ENCODE data around the gene TUBG2. TPM values are rescaled to one million over a fixed set of nuclear protein-coding genes. Genes with fewer than 3 reads are reported as not detected.

Gene TUBG2
- polyA plus RNA-seq, 1 donor (not counting 4 experiments of a cell fraction or from before 2014, with no cell fraction given), result 14.5 TPM

GRCh38 chr17:42704837-42705494 is 45.9 kb downstream of the TUBG2 start:
- dilution Hi-C loops (cut with MboI; ENCODE audit: extremely low pct_ligation_motif_present, low sequenced_read_pairs), result no loop called here
- peaks cover 34 to 52% of the 10 kb centered on the region in 2 experiments for H3K36me3 ChIP-seq (ENCODE audit: control insufficient read depth in 2 of 2, extremely low read depth in 1 of 2, insufficient read depth in 2 of 2, low read length in 2 of 2)
- no peaks in the 10 kb centered on the region for H3K9me3 ChIP-seq (ENCODE audit: control insufficient read depth, low read depth, low read length)
- H3K4me3 ChIP-seq (ENCODE audit: control insufficient read depth in 2 of 3, extremely low read depth in 1 of 3, insufficient read depth in 2 of 3, low read depth in 1 of 3, low read length in 3 of 3), result no peak overlapping the region
- H3K4me1 ChIP-seq (ENCODE audit: control insufficient read depth, extremely low read depth, insufficient read depth, low read length), result no peaks in the 10 kb centered on the region
- H3K27me3 ChIP-seq (ENCODE audit: control insufficient read depth, extremely low read depth, insufficient read depth, low read length), result no peaks in the 10 kb centered on the region
- TF ChIP-seq CTCF (optimal IDR thresholded peaks at IDR 0.05 in 1 of 3, IDR thresholded peaks at IDR 0.05 in 1 of 3, conservative IDR thresholded peaks at IDR 0.05 in 1 of 3; ENCODE audit: extremely low read depth in 1 of 3, insufficient read depth in 2 of 3, low read length in 3 of 3), result no peak
- no peak for TF ChIP-seq EZH2 (IDR thresholded peaks at IDR 0.05; ENCODE audit: low read length)
- H3K27ac ChIP-seq (ENCODE audit: control insufficient read depth, insufficient read depth, low read length), result no peak overlapping the region
- no peaks in the 10 kb centered on the region for H4K20me1 ChIP-seq (ENCODE audit: control insufficient read depth, extremely low read depth, insufficient read depth, low read length)
- no peak overlapping the region for H3K4me2 ChIP-seq (ENCODE audit: control insufficient read depth, extremely low read depth, insufficient read depth, low read depth, low read length)
- no peaks in the 10 kb centered on the region for H3K9me1 ChIP-seq (ENCODE audit: control insufficient read depth, extremely low read depth, insufficient read depth, low read length)
- FAIRE-seq (no peak), DNase-seq (ENCODE audit: low read depth, low spot score) (no peak)
- no peak overlapping the region for H3K9ac ChIP-seq (ENCODE audit: control insufficient read depth, extremely low read depth, insufficient read depth, low read length)
- no peak overlapping the region for H2AFZ ChIP-seq (ENCODE audit: control insufficient read depth, low read length)
- H3K79me2 ChIP-seq (ENCODE audit: control insufficient read depth, insufficient read depth, low read length), result no peaks in the 10 kb centered on the region

GRCh38 chr17:42706732-42707131 is 47.6 kb downstream of the TUBG2 start:
- Histone ChIP-seq H3K27me3 (ENCODE audit: control insufficient read depth, extremely low read depth, insufficient read depth, low read length) (no peaks in the 10 kb centered on the region), H3K36me3 (ENCODE audit: control insufficient read depth in 2 of 2, extremely low read depth in 1 of 2, insufficient read depth in 2 of 2, low read length in 2 of 2) (peaks cover 39 to 53% of the 10 kb centered on the region in 2 experiments), H3K4me2 (ENCODE audit: control insufficient read depth, extremely low read depth, insufficient read depth, low read depth, low read length) (no peak overlapping the region), H3K9me3 (ENCODE audit: control insufficient read depth, low read depth, low read length) (no peaks in the 10 kb centered on the region), H3K27ac (ENCODE audit: control insufficient read depth, insufficient read depth, low read length) (no peak overlapping the region), H4K20me1 (ENCODE audit: control insufficient read depth, extremely low read depth, insufficient read depth, low read length) (no peaks in the 10 kb centered on the region), H3K4me1 (ENCODE audit: control insufficient read depth, extremely low read depth, insufficient read depth, low read length) (no peaks in the 10 kb centered on the region), H3K9me1 (ENCODE audit: control insufficient read depth, extremely low read depth, insufficient read depth, low read length) (no peaks in the 10 kb centered on the region), H3K79me2 (ENCODE audit: control insufficient read depth, insufficient read depth, low read length) (no peaks in the 10 kb centered on the region), H3K4me3 (ENCODE audit: control insufficient read depth in 2 of 3, extremely low read depth in 1 of 3, insufficient read depth in 2 of 3, low read depth in 1 of 3, low read length in 3 of 3) (no peak overlapping the region), H2AFZ (ENCODE audit: control insufficient read depth, low read length) (no peak overlapping the region), H3K9ac (ENCODE audit: control insufficient read depth, extremely low read depth, insufficient read depth, low read length) (no peak overlapping the region)
- no peak for FAIRE-seq
- no peak for DNase-seq (ENCODE audit: low read depth, low spot score)
- dilution Hi-C loops (cut with MboI; ENCODE audit: extremely low pct_ligation_motif_present, low sequenced_read_pairs), result no loop called here
- TF ChIP-seq CTCF (optimal IDR thresholded peaks at IDR 0.05 in 1 of 3, IDR thresholded peaks at IDR 0.05 in 1 of 3, conservative IDR thresholded peaks at IDR 0.05 in 1 of 3; ENCODE audit: extremely low read depth in 1 of 3, insufficient read depth in 2 of 3, low read length in 3 of 3) (no peak), EZH2 (IDR thresholded peaks at IDR 0.05; ENCODE audit: low read length) (no peak)

All from keratinocyte (primary cell).